ENCODE results near the gene CPOX. TPM values are rescaled to one million over a fixed set of nuclear protein-coding genes. Genes with fewer than 3 reads are reported as not detected.
A peak's percentile ranks its signal among the peaks of the same experiment; 100 is the strongest.

The CPOX gene
- total RNA-seq, 2 donors from 2014 or later, result 23.3 to 31.7 TPM

GRCh38 chr3:98608029-98608428 is 14.6 kb upstream of the CPOX start:
- Histone ChIP-seq H3K4me1 (no peaks in the 10 kb centered on the region), H3K9me3 (no peaks in the 10 kb centered on the region), H3K36me3 (no peaks in the 10 kb centered on the region), H3K27ac (no peak overlapping the region), H3K4me3 (no peak overlapping the region), H3K9ac (ENCODE audit: low read depth in 2 of 2, low read length in 2 of 2) (no peak overlapping the region), H3K27me3 (no peaks in the 10 kb centered on the region)
- intact Hi-C loops (cut with DNase I), result loop anchor here (5.0 kb wide), 1 partner anchor 189 kb away; no protein-coding TSS in a partner anchor
- TF ChIP-seq, protein P1, sequence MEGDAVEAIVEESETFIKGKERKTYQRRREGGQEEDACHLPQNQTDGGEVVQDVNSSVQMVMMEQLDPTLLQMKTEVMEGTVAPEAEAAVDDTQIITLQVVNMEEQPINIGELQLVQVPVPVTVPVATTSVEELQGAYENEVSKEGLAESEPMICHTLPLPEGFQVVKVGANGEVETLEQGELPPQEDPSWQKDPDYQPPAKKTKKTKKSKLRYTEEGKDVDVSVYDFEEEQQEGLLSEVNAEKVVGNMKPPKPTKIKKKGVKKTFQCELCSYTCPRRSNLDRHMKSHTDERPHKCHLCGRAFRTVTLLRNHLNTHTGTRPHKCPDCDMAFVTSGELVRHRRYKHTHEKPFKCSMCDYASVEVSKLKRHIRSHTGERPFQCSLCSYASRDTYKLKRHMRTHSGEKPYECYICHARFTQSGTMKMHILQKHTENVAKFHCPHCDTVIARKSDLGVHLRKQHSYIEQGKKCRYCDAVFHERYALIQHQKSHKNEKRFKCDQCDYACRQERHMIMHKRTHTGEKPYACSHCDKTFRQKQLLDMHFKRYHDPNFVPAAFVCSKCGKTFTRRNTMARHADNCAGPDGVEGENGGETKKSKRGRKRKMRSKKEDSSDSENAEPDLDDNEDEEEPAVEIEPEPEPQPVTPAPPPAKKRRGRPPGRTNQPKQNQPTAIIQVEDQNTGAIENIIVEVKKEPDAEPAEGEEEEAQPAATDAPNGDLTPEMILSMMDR (IDR thresholded peaks at IDR 0.05), result no peak
- DNase-seq, result no peak

DNA sequence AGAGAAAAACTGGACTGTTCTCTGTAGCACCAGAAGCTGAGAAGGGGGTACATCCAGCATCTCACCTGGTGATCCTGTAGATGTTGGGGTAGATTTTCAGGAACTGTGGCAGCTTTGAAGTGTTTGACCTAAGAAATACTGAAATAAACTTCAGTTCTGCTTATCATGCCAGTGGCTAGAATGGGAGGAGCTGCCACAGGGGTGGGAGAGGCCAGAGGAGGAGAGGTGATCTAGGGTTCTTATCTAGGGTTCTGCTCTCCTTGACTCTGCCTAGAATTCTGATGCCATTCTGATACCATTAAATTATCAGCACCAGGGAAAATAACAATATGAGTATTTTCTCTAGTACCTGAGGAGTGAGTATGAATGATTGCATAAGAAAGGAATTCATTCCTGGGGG is 10.2 kb upstream of the CPOX start:
- Histone ChIP-seq H3K27me3 (no peaks in the 10 kb centered on the region), H3K27ac (no peak overlapping the region), H3K36me3 (no peaks in the 10 kb centered on the region), H3K9me3 (no peaks in the 10 kb centered on the region), H3K4me1 (no peaks in the 10 kb centered on the region), H3K9ac (ENCODE audit: low read depth in 2 of 2, low read length in 2 of 2) (no peak overlapping the region), H3K4me3 (no peak overlapping the region)
- TF ChIP-seq, protein P1 (IDR thresholded peaks at IDR 0.05), result no peak
- DNase-seq, result no peak
- intact Hi-C loops (cut with DNase I), result loop anchor here (5.0 kb wide), 1 partner anchor 209 kb away; no protein-coding TSS in a partner anchor

DNA sequence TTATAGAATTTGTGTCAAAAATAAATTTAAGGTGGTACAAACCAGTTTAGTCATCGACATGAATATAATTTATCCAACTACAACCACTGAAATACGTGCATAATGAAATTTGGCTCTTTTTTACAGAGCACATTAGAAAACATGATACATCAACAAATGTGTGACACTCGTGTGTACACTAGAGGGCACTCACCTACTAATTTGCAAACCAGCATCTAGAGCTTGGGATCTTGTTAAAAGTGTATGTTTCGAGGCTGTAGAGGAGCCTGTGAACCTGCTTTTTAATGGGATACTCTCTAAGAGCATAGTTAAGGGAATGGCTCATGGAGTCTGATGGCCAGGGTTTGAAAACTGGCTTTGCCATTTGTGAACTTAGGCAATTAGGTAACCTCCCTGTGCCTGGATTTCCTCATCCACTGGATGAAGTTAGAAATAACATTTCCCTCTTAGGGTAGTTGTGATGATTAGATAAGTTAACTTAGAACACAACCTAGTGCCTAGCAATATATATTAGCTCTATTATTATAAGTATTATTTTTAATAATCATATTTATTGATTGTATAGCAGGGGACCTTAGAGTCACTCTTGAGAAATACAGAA is 8.8 kb upstream of the CPOX start:
- Histone ChIP-seq H3K27me3 (no peaks in the 10 kb centered on the region), H3K4me3 (no peak overlapping the region), H3K9ac (ENCODE audit: low read depth in 2 of 2, low read length in 2 of 2) (no peak overlapping the region), H3K9me3 (no peaks in the 10 kb centered on the region), H3K4me1 (no peaks in the 10 kb centered on the region), H3K27ac (no peak overlapping the region), H3K36me3 (no peaks in the 10 kb centered on the region)
- TF ChIP-seq, protein P1 (IDR thresholded peaks at IDR 0.05), result peak; percentile 58
- DNase-seq, result no peak
- intact Hi-C loops (cut with DNase I), result loop anchor here (5.0 kb wide), 1 partner anchor 210 kb away; no protein-coding TSS in a partner anchor

DNA sequence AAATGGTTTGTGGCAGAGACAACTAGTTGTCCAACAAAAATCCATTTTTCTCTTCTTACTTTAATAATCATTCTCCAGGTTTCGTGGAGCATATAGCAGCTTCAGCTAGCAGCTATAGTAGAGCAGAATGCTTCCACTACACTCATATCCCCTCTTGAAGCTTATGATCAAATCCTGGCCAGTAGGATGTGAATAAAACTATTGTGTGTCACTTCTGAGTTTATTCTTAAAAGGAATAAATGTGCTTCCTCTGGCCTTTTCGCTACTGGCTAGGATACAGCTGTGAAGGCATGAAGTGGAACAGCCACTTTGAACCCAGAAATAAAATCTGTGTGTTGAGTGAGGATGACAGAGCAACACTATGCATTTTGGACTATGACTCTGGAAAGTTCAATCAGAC is 7.8 kb upstream of the CPOX start:
- intact Hi-C loops (cut with DNase I), result loop anchor here (5.0 kb wide), 1 partner anchor 211 kb away; no protein-coding TSS in a partner anchor
- DNase-seq, result no peak
- Histone ChIP-seq H3K4me1 (no peaks in the 10 kb centered on the region), H3K9me3 (no peaks in the 10 kb centered on the region), H3K9ac (ENCODE audit: low read depth in 2 of 2, low read length in 2 of 2) (no peak overlapping the region), H3K36me3 (no peaks in the 10 kb centered on the region), H3K27ac (no peak overlapping the region), H3K4me3 (no peak overlapping the region), H3K27me3 (no peaks in the 10 kb centered on the region)
- TF ChIP-seq, protein P1 (IDR thresholded peaks at IDR 0.05), result no peak

- Histone ChIP-seq H3K4me3 (no peak overlapping the region), H3K9me3 (no peaks in the 10 kb centered on the region), H3K27me3 (no peaks in the 10 kb centered on the region), H3K27ac (no peak overlapping the region), H3K9ac (ENCODE audit: low read depth in 2 of 2, low read length in 2 of 2) (no peak overlapping the region), H3K36me3 (no peaks in the 10 kb centered on the region), H3K4me1 (no peaks in the 10 kb centered on the region)
- DNase-seq, result no peak
- TF ChIP-seq, protein P1 (IDR thresholded peaks at IDR 0.05), result no peak
- intact Hi-C loops (cut with DNase I), result loop anchor here (5.0 kb wide), 1 partner anchor 212 kb away; no protein-coding TSS in a partner anchor
Observed at GRCh38 chr3:98600412-98601095, 7.1 kb upstream of the CPOX start.

Data from colonic mucosa (tissue), 4 donors.